ENCODE measurements around the gene ISG20.

The ISG20 gene

GRCh38 chr15:88655800-88656488, 17.1 kb downstream of the ISG20 start:
- no peak; the same call in 1 of the 2 replicates for TF ChIP-seq CTCF (IDR thresholded peaks at IDR 0.05; ENCODE audit: low read depth, low read length)
- no peak for DNase-seq

GRCh38 chr15:88656760-88657221, 18.0 kb downstream of the ISG20 start:
- no peaks in the 10 kb centered on the region for H3K27me3 ChIP-seq (ENCODE audit: insufficient read depth, low read depth, severe bottlenecking)
- H3K27ac ChIP-seq = no peak overlapping the region
- no peak overlapping the region for H3K4me3 ChIP-seq (ENCODE audit: low read depth, low read length)
- no peak for TF ChIP-seq CTCF (IDR thresholded peaks at IDR 0.05; ENCODE audit: low read depth, low read length)
- no peaks in the 10 kb centered on the region for H3K36me3 ChIP-seq
- H3K9me3 ChIP-seq (ENCODE audit: severe bottlenecking) = no peaks in the 10 kb centered on the region
- DNase-seq = no peak

More at GRCh38 chr15:88655800-88656488, 17.1 kb downstream of the ISG20 start:
- H3K27ac ChIP-seq = no peak overlapping the region
- H3K36me3 ChIP-seq = no peaks in the 10 kb centered on the region
- no peaks in the 10 kb centered on the region for H3K27me3 ChIP-seq (ENCODE audit: insufficient read depth, low read depth, severe bottlenecking)
- H3K4me3 ChIP-seq (ENCODE audit: low read depth, low read length) = no peak overlapping the region
- H3K9me3 ChIP-seq (ENCODE audit: severe bottlenecking) = no peaks in the 10 kb centered on the region

DNA sequence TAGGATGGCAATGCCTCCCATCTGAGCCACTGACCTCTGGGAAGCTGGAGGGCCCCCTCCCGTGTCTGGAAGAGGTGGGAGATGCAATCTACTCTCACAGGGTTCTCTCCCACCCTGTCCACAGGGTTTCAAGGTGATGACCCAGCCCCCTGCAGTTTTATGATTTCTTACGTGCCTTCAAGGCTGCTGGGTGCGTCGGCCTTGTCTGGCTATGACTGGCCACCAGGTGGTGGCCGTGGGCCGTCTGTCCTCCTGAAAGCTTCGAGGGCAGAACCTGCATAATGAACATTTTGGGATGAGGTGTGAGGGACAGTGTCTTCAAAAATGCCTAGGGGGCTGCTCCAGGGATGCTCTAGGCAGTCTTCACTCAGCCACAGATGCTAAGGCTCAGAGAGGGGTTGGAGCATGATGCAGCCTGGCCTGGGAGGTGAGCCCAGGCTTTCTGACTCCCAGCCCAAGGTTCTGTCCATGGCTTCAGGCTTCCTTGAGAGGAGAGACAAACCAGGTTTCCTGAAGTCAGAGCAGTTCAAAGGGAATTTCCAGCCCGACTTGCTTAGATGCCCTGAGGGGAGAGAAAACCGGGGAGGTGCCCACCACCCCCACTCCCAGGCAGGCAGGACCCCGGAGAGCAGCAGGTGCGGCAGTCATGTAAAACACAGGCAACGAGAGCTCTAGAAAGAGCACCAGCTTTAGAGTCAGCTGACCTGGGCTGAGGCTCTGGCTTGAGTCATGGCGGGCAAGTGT, 18.7 kb downstream of the ISG20 start:
- H3K27ac ChIP-seq = no peak overlapping the region
- no peak overlapping the region for H3K4me3 ChIP-seq (ENCODE audit: low read depth, low read length)
- DNase-seq = peak; percentile 56
- TF ChIP-seq CTCF (IDR thresholded peaks at IDR 0.05; ENCODE audit: low read depth, low read length) = peak; percentile 86
- no peaks in the 10 kb centered on the region for H3K36me3 ChIP-seq
- H3K27me3 ChIP-seq (ENCODE audit: insufficient read depth, low read depth, severe bottlenecking) = no peaks in the 10 kb centered on the region
- no peaks in the 10 kb centered on the region for H3K9me3 ChIP-seq (ENCODE audit: severe bottlenecking)

DNA sequence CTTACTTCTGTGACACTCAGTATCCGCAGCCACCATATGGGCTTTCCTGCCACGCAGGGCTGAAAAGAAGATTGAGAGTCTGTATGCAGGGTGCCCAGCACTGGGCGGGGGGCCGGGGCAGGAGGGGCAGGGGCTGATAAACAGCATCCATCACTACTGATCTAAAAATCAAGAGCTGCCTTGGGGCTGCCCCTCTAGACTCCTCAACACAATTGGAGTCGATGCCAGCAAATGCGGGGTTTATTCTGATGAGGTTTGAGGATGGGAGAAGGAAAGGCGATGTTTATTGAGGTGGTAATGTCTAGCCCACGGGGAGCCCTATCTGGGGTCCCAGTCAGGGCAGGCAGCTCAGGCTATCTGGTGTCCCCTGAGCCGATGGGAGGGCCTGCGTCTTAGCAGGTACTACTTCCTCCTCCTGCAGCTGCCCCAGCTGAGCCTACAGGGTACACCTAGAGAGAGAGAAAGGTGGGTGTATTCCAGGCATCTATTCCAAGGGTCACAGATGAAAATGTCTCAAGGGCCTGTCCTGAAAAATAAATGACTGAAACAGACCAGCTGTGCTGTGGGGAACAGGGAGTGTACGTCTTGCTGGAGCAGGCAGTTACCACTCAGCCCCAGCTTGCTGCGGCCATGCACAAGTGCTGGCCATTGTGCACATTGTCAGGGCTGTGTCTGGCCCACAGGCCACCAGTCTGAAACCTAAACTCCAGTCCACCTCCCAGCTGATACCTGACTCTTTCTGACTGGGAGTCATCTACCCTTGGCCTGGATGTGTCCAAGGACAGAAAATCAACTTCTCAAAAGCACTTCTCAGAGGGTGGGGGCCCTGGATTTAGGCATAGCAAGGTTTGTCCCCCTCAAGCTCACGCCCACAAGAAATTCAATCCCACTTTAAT, 19.5 kb downstream of the ISG20 start:
- Histone ChIP-seq H3K36me3 (no peaks in the 10 kb centered on the region), H3K4me3 (ENCODE audit: low read depth, low read length) (no peak overlapping the region), H3K27me3 (ENCODE audit: insufficient read depth, low read depth, severe bottlenecking) (no peaks in the 10 kb centered on the region), H3K9me3 (ENCODE audit: severe bottlenecking) (no peaks in the 10 kb centered on the region), H3K27ac (no peak overlapping the region)
- DNase-seq = no peak
- TF ChIP-seq CTCF (IDR thresholded peaks at IDR 0.05; ENCODE audit: low read depth, low read length) = no peak

- Histone ChIP-seq H3K36me3 (no peaks in the 10 kb centered on the region), H3K4me3 (ENCODE audit: low read depth, low read length) (no peak overlapping the region), H3K9me3 (ENCODE audit: severe bottlenecking) (no peaks in the 10 kb centered on the region), H3K27me3 (ENCODE audit: insufficient read depth, low read depth, severe bottlenecking) (no peaks in the 10 kb centered on the region), H3K27ac (no peak overlapping the region)
- TF ChIP-seq CTCF (IDR thresholded peaks at IDR 0.05; ENCODE audit: low read depth, low read length) = no peak
- DNase-seq = no peak
These were observed 20.4 kb downstream of the ISG20 start for GRCh38 chr15:88658972-88659931.

All from WERI-Rb-1 (cell line).